ENCODE data around the gene ABHD8. TPM values are rescaled to one million over a fixed set of nuclear protein-coding genes. Genes with fewer than 3 reads are reported as not detected.

The ABHD8 gene
- total RNA-seq, 1 experiment from 2014 or later: 5.2 TPM

GRCh38 chr19:17244618-17245534 lies 58.3 kb downstream of the ABHD8 start:
- peak overlapping the region; percentile 89 for H3K4me3 ChIP-seq
- H3K27ac ChIP-seq: no peak overlapping the region
- no peaks in the 10 kb centered on the region; the same call in 1 of the 2 replicates for H3K9me3 ChIP-seq (replicated peaks)
- DNase-seq (ENCODE audit: low read depth in 1 of 2, low spot score in 2 of 2): no peak
- H3K4me1 ChIP-seq (replicated peaks): peaks cover 33% of the 10 kb centered on the region
- no peaks in the 10 kb centered on the region for H3K27me3 ChIP-seq (replicated peaks)
- peaks cover 5% of the 10 kb centered on the region; the same call in 1 of the 2 replicates for H3K36me3 ChIP-seq

GRCh38 chr19:17243830-17244617 lies 59.2 kb downstream of the ABHD8 start:
- Histone ChIP-seq H3K27me3 (replicated peaks) (no peaks in the 10 kb centered on the region), H3K4me1 (replicated peaks) (peaks cover 30% of the 10 kb centered on the region), H3K9me3 (replicated peaks) (no peaks in the 10 kb centered on the region; the same call in 1 of the 2 replicates), H3K4me3 (peak overlapping the region; percentile 89), H3K27ac (no peak overlapping the region), H3K36me3 (peaks cover 8% of the 10 kb centered on the region; the same call in 1 of the 2 replicates)
- peak in 1 of 2 experiments; percentile 27 for DNase-seq (ENCODE audit: low read depth in 1 of 2, low spot score in 2 of 2)

GRCh38 chr19:17243211-17243829 lies 59.9 kb downstream of the ABHD8 start:
- Histone ChIP-seq H3K27ac (no peak overlapping the region), H3K27me3 (replicated peaks) (no peaks in the 10 kb centered on the region), H3K36me3 (peaks cover 12% of the 10 kb centered on the region), H3K4me3 (peak overlapping the region; percentile 89), H3K4me1 (replicated peaks) (peaks cover 30% of the 10 kb centered on the region), H3K9me3 (replicated peaks) (no peaks in the 10 kb centered on the region; the same call in 1 of the 2 replicates)
- DNase-seq (ENCODE audit: low read depth in 1 of 2, low spot score in 2 of 2): no peak

GRCh38 chr19:17242431-17243208 lies 60.6 kb downstream of the ABHD8 start:
- H3K4me1 ChIP-seq (replicated peaks): peaks cover 30% of the 10 kb centered on the region
- peaks cover 19% of the 10 kb centered on the region for H3K36me3 ChIP-seq
- H3K27ac ChIP-seq: no peak overlapping the region
- DNase-seq (ENCODE audit: low read depth in 1 of 2, low spot score in 2 of 2): no peak
- H3K9me3 ChIP-seq (replicated peaks): no peaks in the 10 kb centered on the region; the same call in 1 of the 2 replicates
- no peaks in the 10 kb centered on the region for H3K27me3 ChIP-seq (replicated peaks)
- no peak overlapping the region for H3K4me3 ChIP-seq

Other genes starting within 250 kb of the ABHD8 start
- gene HAUS8, start 228.0 kb downstream of the ABHD8 start, total RNA-seq (2014; rRNA removed; shearing (Covaris generic)): 19.1 and 21.5 TPM in 2 replicates
- 26.7 and 39.9 TPM in 2 replicates for gene MYO9B, start 227.6 kb downstream of the ABHD8 start, total RNA-seq (2014; rRNA removed; shearing (Covaris generic))
- gene USE1, start 88.1 kb downstream of the ABHD8 start, total RNA-seq (2014; rRNA removed; shearing (Covaris generic)): 23.1 and 38.4 TPM in 2 replicates
- gene OCEL1, start 77.2 kb downstream of the ABHD8 start, total RNA-seq (2014; rRNA removed; shearing (Covaris generic)): 10.6 TPM in 1 of 2 replicates, not detected in the other
- gene NR2F6, start 57.5 kb downstream of the ABHD8 start, total RNA-seq (2014; rRNA removed; shearing (Covaris generic)): 55.1 and 64.8 TPM in 2 replicates
- not detected in 2 replicates for gene USHBP1, start 38.7 kb downstream of the ABHD8 start, total RNA-seq (2014; rRNA removed; shearing (Covaris generic))
- gene BABAM1, start 36.0 kb downstream of the ABHD8 start, total RNA-seq (2014; rRNA removed; shearing (Covaris generic)): 138 and 146 TPM in 2 replicates
- 0.16 TPM in 1 of 2 replicates, not detected in the other for gene ANKLE1, start 21.5 kb downstream of the ABHD8 start, total RNA-seq (2014; rRNA removed; shearing (Covaris generic))
- gene MRPL34, start 2.4 kb upstream of the ABHD8 start, total RNA-seq (2014; rRNA removed; shearing (Covaris generic)): 35.1 and 69.4 TPM in 2 replicates
- 74.7 and 107 TPM in 2 replicates for gene DDA1, start 6.1 kb upstream of the ABHD8 start, total RNA-seq (2014; rRNA removed; shearing (Covaris generic))
- gene ANO8, start 31.4 kb upstream of the ABHD8 start, total RNA-seq (2014; rRNA removed; shearing (Covaris generic)): 2.9 and 5.3 TPM in 2 replicates
- 19.5 and 31.6 TPM in 2 replicates for gene GTPBP3, start 34.1 kb upstream of the ABHD8 start, total RNA-seq (2014; rRNA removed; shearing (Covaris generic))
- not detected in 2 replicates for gene PLVAP, start 73.9 kb upstream of the ABHD8 start, total RNA-seq (2014; rRNA removed; shearing (Covaris generic))
- gene CCDC194, start 90.8 kb upstream of the ABHD8 start, total RNA-seq (2014; rRNA removed; shearing (Covaris generic)): not detected in 2 replicates
- 0.45 and 3.8 TPM in 2 replicates for gene BST2, start 102.2 kb upstream of the ABHD8 start, total RNA-seq (2014; rRNA removed; shearing (Covaris generic))
- gene MVB12A, start 116.6 kb upstream of the ABHD8 start, total RNA-seq (2014; rRNA removed; shearing (Covaris generic)): 58.5 and 67.9 TPM in 2 replicates
- not detected in 2 replicates for gene TMEM221, start 145.2 kb upstream of the ABHD8 start, total RNA-seq (2014; rRNA removed; shearing (Covaris generic))
- not detected in 2 replicates for gene NXNL1, start 157.5 kb upstream of the ABHD8 start, total RNA-seq (2014; rRNA removed; shearing (Covaris generic))
- 4.0 and 4.8 TPM in 2 replicates for gene SLC27A1, start 167.1 kb upstream of the ABHD8 start, total RNA-seq (2014; rRNA removed; shearing (Covaris generic))
- gene PGLS, start 208.2 kb upstream of the ABHD8 start, total RNA-seq (2014; rRNA removed; shearing (Covaris generic)): 51.5 and 58.5 TPM in 2 replicates

Measured in SJSA1 (cell line).